HG03045 (cell line): ENCODE data around the gene PTBP1.

Source experiments
- ATAC-seq: cut with Tn5 transposase; IDR thresholded peaks from one replicate; pipeline ENCODE4 v1.9.1; 2021; ENCODE audit warnings: mild to moderate bottlenecking, moderate library complexity; ENCODE audit not compliant: unreplicated experiment

PTBP1 gene

DNA sequence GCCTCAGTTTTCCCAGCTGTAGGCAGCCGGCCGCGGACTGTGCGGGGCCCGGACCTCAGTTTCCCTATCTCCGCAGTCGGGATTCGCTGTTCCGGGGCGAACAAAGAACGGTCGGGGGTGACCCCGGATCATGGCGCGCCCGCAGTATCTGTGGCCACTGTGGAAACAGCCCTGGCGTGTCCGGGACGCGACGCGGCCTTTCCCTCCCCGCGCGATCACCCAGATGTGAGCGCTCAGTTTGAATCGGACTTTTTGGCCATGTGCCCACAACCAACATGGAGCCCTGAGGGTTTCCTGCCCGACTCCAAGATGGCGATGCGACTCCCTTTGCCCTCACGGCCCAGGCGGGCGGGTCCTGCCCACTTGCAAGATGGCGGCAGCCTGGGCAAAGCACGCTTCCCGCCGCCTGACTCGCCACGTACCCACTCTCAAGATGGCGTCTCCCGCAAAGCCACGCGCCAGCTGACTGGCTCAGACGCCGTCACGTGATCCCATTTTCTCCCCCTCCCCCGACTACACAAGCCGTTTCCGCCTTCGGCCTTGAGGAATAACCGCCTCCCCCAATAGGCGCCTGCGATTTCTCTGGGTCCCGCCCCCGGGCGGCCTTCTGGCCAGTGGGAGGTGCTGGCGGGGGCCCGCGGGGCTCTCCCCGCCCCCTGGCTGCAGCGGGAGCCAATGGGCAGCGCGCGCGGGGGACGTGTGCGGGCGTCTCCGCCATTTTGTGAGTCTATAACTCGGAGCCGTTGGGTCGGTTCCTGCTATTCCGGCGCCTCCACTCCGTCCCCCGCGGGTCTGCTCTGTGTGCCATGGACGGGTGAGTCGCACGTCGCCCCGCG, at the start of gene PTBP1:
PTBP1 (plus strand) TSS at position 761 of the 836 bp plus-strand sequence; CDS start at position 807, 46 bp downstream.
- peak; percentile 78 for ATAC-seq

DNA sequence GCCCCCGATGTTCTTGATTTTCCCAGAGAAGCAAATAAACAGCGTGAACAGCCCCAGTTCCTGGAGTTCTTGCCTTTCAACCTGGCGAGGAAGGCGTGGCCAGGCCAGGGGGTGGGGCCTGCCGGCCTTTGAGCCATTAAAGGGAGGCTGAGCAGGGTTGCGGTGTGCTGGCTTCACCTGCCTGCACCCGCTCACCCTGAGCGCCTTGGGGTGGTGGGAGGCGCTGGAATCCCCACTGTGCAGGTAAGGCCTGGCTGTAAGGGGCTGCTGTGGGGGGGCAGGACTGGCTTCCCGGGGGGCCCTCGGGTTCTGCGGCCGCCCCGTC, 49.0 kb upstream of the PTBP1 start:
- ATAC-seq, result no peak

DNA sequence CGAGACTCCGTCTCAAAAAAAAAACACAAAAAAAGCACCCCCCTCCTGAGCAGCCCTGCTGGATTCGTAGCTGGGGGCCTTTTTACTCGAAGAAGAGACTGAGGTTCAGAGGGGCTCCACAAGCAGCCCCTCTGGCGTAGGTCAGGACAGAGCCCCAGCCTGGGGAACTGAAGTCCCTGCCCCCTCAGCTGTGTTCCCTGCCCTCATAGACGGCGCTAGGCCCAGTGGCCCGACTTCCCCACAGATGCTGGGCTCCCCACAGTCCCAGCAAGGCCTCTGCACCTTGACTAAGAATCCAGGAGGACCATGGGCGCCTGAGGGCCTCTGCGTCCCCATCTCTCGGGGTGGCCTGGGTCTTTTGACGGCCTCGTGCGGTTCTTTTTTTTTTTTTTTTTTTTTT, 47.4 kb upstream of the PTBP1 start:
- no peak for ATAC-seq

- ATAC-seq, result no peak
Observed at GRCh38 chr19:750640-751423, 46.4 kb upstream of the PTBP1 start, which contains the start of gene MISP. Gene MISP (plus strand): TSS chr19:751112. CDS start chr19:756947, 5,835 bp downstream.

GRCh38 chr19:751501-752341, 45.5 kb upstream of the PTBP1 start:
- ATAC-seq, result no peak

DNA sequence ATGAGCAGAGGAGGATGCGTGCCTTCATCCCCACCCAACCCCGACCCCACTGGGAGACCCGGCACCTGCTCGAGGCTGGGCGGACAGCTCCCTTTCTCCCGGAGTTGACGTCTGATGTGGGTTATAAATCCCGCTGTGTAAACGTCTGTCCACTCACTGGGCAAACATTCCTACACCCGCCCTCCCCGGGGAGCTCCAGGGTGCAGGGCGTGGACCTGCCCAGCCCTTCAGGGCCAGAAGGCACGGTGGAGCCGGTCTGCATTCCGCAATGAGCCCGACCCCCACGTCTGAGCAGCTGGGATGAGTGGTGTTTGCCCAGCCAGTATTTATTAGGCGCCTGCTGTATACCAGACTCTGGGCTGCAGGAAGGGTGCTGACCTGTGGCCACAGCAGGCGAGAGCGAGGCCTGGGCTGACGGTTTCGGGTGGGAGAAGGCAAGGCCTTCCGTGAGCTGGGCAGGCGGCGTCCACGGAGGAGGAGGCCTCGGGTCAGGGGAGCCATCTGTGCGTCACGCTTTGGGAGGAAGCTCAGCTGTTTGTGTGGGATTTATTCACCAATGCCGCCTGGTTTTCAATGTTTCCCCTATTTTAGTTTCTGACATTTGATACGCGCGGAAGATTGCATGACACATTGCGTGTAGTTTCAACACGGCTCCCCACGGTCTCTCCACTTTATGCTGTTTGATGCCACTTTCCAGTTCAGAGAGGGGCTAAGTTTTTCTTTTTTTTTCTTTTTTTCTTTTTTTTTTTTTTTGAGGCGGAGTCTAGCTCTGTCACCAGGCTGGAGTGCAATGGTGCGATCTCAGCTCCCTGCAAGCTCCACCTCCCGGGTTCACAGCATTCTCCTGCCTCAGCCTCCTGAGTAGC, 44.4 kb upstream of the PTBP1 start:
- ATAC-seq, result no peak

DNA sequence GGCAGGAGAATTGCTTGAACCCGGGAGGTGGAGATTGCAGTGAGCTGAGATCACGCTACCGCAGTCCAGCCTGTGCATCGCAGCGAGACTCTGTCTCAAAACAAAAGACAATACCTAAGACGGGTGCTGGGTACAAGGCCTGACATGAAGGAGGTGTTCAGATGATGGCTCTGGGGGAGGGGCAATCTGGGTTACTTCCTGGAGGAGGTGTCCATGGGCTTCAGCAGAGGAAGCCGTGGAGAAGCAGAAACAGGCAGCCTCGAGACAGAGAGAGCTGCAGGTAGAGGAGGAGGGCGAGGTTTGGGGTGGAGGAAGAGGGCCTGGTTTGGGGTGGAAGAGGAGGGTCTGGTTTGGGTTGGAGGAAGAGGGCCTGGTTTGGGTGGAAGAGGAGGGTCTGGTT, 42.7 kb upstream of the PTBP1 start:
- ATAC-seq, result no peak

DNA sequence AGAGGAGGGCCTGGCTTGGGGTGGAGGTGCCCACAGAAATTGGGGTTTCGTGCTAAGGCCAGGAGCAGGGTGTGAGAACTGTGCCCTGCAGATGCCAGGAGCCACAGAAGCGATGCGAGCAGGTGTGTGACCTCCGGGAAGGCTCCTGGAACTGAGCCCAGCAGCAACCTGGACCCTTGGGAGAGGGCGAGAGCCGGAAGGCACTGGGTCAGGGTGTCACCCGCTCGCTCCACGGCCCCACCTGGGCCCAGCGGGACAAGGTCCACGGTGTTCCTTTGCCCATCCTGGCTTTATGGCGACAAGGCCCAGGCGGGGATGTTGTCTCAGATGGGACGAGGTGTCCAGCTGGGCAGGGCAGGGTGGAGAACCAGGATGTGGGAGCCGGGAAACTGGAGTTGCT, 42.2 kb upstream of the PTBP1 start:
- ATAC-seq, result no peak

DNA sequence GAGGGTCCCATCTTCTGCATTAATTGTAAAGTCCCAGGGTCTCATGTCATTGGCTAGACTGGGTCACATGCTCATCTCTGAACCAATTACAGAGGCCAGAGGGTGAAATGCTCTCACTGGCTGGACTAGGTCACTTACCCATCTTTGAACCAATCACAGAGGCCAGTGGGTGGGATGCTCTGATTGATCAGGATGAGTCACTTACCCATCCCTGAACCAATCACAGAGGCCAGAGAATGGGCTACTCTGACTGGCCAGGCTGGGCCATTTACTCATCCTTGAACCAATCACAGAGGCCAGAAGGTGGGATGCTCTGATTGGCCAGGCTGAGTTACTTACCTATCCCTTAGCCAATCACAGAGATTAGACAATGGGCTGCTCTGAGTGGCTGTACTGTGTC, 41.0 kb upstream of the PTBP1 start:
- ATAC-seq, result no peak

GRCh38 chr19:756821-757688, 40.2 kb upstream of the PTBP1 start:
- ATAC-seq, result no peak

GRCh38 chr19:757811-758668, 39.2 kb upstream of the PTBP1 start:
- no peak for ATAC-seq

DNA sequence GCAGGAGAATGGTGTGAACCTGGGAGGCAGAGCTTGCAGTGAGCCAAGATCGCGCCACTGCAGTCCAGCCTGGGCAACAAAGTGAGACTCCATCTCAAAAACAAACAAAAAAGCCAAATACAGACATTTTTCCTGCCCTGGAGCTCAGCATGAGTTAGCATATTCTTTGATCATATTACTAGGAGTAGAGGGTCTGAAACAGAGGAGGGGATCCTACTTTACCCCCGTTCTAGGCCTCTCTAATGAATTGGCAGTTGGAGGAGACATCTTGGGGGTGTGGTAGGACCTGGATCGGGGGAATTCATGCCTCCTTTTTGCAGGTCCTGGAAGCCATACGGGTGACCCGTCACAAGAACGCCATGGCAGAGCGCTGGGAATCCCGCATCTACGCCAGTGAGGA, 34.1 kb upstream of the PTBP1 start:
- ATAC-seq, result no peak

GRCh38 chr19:763869-764268, 33.4 kb upstream of the PTBP1 start:
- no peak for ATAC-seq

GRCh38 chr19:764301-764700, 33.0 kb upstream of the PTBP1 start:
- ATAC-seq, result no peak

- ATAC-seq, result no peak
Observed at GRCh38 chr19:765179-765738, 32.0 kb upstream of the PTBP1 start.

DNA sequence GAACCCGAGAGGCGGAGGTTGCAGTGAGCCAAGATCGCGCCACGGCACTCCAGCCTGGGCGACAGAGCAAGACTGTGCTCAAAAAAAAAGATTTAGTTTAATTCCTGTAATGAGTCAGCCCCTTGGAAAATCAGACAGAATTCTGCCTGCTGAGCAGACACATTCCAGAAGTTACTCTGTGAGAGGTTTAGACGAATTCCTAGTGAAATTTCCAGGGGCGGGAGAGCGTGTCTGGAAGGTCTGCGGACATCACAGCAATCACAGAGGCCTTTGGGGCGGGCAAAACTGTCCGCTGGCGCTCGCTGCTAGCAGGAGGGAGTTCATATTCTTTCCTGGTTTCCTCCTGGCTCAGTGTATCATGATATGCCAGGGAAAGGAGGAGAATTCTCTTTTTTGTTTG, 28.8 kb upstream of the PTBP1 start:
- ATAC-seq, result no peak

DNA sequence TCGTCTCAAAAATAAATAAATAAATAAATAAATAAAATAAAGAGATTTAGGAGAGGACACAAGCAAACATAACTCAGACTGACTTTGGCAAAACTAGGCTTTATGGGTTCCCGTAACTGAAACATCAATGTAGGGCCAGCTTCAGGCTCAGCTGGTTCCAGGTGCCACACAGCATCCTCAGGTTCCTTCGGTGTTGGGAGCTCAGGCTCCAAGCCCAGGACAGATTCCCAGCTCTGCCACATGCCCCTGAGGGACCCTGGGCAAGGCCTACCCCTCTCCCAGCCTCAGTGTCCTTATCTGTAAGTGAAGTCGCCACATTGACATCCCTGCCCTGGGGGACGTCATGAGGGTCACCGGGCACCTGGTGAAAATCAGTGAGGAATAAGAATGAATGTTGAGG, 27.6 kb upstream of the PTBP1 start:
- ATAC-seq, result no peak

DNA sequence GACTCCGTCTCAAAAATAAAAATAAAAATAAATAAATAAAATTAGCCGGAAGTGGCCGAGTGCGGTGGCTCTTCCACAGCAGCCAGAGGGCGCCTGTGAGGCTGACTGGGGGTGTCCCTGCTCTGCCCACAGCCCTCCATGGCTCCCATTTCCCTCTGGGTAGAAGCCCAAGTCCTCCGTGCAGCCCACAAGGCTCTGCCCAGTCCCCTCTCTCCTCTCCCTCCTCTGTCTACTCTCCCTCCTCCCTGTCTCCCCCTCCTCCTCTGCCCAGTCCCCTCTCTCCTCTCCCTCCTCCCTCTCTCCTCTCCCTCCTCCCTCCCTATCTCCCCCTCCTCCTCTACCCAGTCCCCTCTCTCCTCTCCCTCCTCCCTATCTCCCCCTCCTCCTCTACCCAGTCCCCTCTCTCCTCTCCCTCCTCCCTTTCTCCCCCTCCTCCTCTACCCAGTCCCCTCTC, 25.9 kb upstream of the PTBP1 start:
- ATAC-seq, result no peak
